Neural cell (in vitro differentiated cells): ENCODE measurements around the gene APOD. TPM values are rescaled to one million over a fixed set of nuclear protein-coding genes. Genes with fewer than 3 reads are reported as not detected.

Source experiments
- H2AFZ ChIP-seq: fragments of 200-600, 300-800 bp; sonication (generic), shearing (Covaris generic); 2 replicates; pipeline ENCODE4 v1.6.0; 2014; ENCODE audit warnings: low read depth, mild to moderate bottlenecking, antibody characterized with exemption, low read length, moderate library complexity
- H3F3A ChIP-seq: fragments of 200-600 bp; shearing (Covaris generic); 2 replicates; pipeline ENCODE4 v1.6.1; 2016; ENCODE audit warnings: mild to moderate bottlenecking, moderate library complexity, mixed read lengths, antibody characterized with exemption, low read length; ENCODE audit not compliant: insufficient read depth, poor library complexity, severe bottlenecking
- H3K27ac ChIP-seq: fragments of 200-600, 300-800 bp; sonication (generic), shearing (Covaris generic); 2 replicates; pipeline ENCODE4 v1.5.1; 2014; ENCODE audit warnings: mild to moderate bottlenecking, low read length, moderate library complexity
- H3K27me3 ChIP-seq: fragments of 300-800, 200-600 bp; sonication (generic), shearing (Covaris generic); 2 replicates; pipeline ENCODE4 v1.6.0; 2014; ENCODE audit warnings: mild to moderate bottlenecking, low read depth, low read length, moderate library complexity; ENCODE audit not compliant: insufficient read depth
- H3K36me3 ChIP-seq: fragments of 300-800, 200-600 bp; sonication (generic), shearing (Covaris generic); 2 replicates; pipeline ENCODE4 v1.5.1; 2014; ENCODE audit warnings: mild to moderate bottlenecking, antibody characterized with exemption, low read length, moderate library complexity; ENCODE audit not compliant: insufficient read depth
- H3K4me2 ChIP-seq: fragments of 300-800, 200-600 bp; sonication (generic), shearing (Covaris generic); 2 replicates; pipeline ENCODE4 v1.6.0; 2014; ENCODE audit warnings: mild to moderate bottlenecking, low read length
- H3K4me3 ChIP-seq: fragments of 300-800, 200-600 bp; sonication (generic), shearing (Covaris generic); 2 replicates; pipeline ENCODE4 v1.5.1; 2014; ENCODE audit warnings: mild to moderate bottlenecking, low read length, moderate library complexity
- H3K79me2 ChIP-seq: fragments of 200-600 bp; shearing (Covaris generic); replicated peaks from 2 replicates; pipeline ENCODE4 v1.6.0; 2014; ENCODE audit warnings: mild to moderate bottlenecking, low read length, moderate library complexity; ENCODE audit not compliant: insufficient read depth
- H3K9ac ChIP-seq: fragments of 300-800, 200-600 bp; sonication (generic), shearing (Covaris generic); 2 replicates; pipeline ENCODE4 v1.6.1; 2016; ENCODE audit warnings: mild to moderate bottlenecking, low read length, mixed read lengths
- H3K9me2 ChIP-seq: fragments of 200-600 bp; shearing (Covaris generic); 2 replicates; pipeline ENCODE4 v1.6.1; 2016; ENCODE audit warnings: mild to moderate bottlenecking, low read length, mixed read lengths; ENCODE audit not compliant: insufficient read depth
- H3K9me3 ChIP-seq: fragments of 200-600, 300-800 bp; sonication (generic), shearing (Covaris generic); 2 replicates; pipeline ENCODE4 v1.6.1; 2016; ENCODE audit warnings: mild to moderate bottlenecking, mixed run types, low read length, moderate library complexity, mixed read lengths
- H4K20me1 ChIP-seq: fragments of 200-600 bp; shearing (Covaris generic); 2 replicates; pipeline ENCODE4 v1.6.1; 2016; ENCODE audit warnings: mild to moderate bottlenecking, mixed run types; ENCODE audit not compliant: insufficient read depth
- EP300 ChIP-seq: fragments of 450-650 bp; conservative IDR thresholded peaks from 2 replicates; pipeline ENCODE4 v1.6.1; 2014; ENCODE audit warnings: antibody characterized with exemption, mild to moderate bottlenecking, moderate library complexity; ENCODE audit not compliant: poor library complexity, severe bottlenecking
- EZH2 ChIP-seq: fragments of 200-600, 300-800 bp; shearing (Covaris generic), sonication (generic); IDR thresholded peaks from 2 replicates; pipeline ENCODE4 v1.6.1; 2014; ENCODE audit warnings: antibody characterized with exemption, low read length, borderline replicate concordance, mild to moderate bottlenecking; ENCODE audit not compliant: insufficient read depth, poor library complexity, severe bottlenecking
- MXI1 ChIP-seq: fragments of 450-650 bp; conservative IDR thresholded peaks from 2 replicates; pipeline ENCODE4 v1.6.1; 2014; ENCODE audit warnings: antibody characterized with exemption, mild to moderate bottlenecking; ENCODE audit not compliant: poor library complexity, severe bottlenecking
- POLR2AphosphoS5 ChIP-seq: IDR thresholded peaks from 2 replicates; pipeline ENCODE4 v1.6.1; 2012
- RAD21 ChIP-seq: fragments of 450-650 bp; conservative IDR thresholded peaks from 2 replicates; pipeline ENCODE4 v1.6.1; 2014; ENCODE audit warnings: antibody characterized with exemption, mild to moderate bottlenecking, moderate library complexity
- SMC3 ChIP-seq: fragments of 450-650 bp; conservative IDR thresholded peaks from 2 replicates; pipeline ENCODE4 v1.6.1; 2014; ENCODE audit warnings: antibody characterized with exemption, mild to moderate bottlenecking, moderate library complexity; ENCODE audit not compliant: poor library complexity
- TAF1 ChIP-seq: IDR thresholded peaks from 2 replicates; pipeline ENCODE4 v1.6.1; 2012; ENCODE audit warnings: low read depth
- polyA plus RNA-seq: library from polyadenylated mRNA; depleted of rRNA; stranded (reverse); fragments of >200 nt; gene quantifications from 2 replicates; pipeline ENCODE4 v1.2.3, GENCODE V29; 2014
- TF ChIP-seq, protein P1 (sequence below): fragments of 450-650 bp; IDR thresholded peaks from 2 replicates; pipeline ENCODE4 v1.5.1; 2014; ENCODE audit warnings: antibody characterized with exemption, mild to moderate bottlenecking, moderate library complexity; ENCODE audit not compliant: poor library complexity, severe bottlenecking
- TF ChIP-seq, protein P2 (sequence below): IDR thresholded peaks from 2 replicates; pipeline ENCODE4 v1.6.1; 2012; ENCODE audit warnings: borderline replicate concordance

Gene APOD
- polyA plus RNA-seq, 1 donor from 2014 or later: not detected

DNA sequence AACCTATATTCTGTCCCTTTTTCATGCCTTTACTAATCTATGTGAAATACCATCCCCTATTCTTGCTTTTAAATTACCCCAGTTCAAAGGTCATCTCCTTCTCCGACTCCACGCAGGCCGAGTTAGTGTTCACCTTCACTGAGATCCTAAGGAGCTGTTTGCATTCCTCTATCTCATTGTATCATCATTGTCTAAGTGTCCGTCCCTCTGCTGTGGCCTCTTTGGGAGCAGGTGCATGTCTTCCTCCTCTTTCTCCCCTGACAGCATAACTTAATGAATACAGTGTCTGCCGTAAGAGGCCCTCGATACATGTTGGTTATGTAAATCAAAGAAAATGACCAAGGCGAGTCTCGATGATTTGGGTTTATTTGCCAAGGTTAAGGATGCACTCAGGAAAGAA is 35.7 kb downstream of the APOD start:
- H4K20me1 ChIP-seq: no peaks in the 10 kb centered on the region
- no peaks in the 10 kb centered on the region for H3K9me3 ChIP-seq
- H2AFZ ChIP-seq: no peak overlapping the region
- H3K27ac ChIP-seq: no peak overlapping the region
- no peak overlapping the region for H3K4me3 ChIP-seq
- no peak overlapping the region for H3K4me2 ChIP-seq
- no peaks in the 10 kb centered on the region for H3K79me2 ChIP-seq
- no peaks in the 10 kb centered on the region for H3K27me3 ChIP-seq
- TF ChIP-seq POLR2AphosphoS5 (no peak), SMC3 (no peak), RAD21 (no peak), MXI1 (no peak), EP300 (no peak), EZH2 (no peak), TAF1 (no peak)
- TF ChIP-seq, protein P1, sequence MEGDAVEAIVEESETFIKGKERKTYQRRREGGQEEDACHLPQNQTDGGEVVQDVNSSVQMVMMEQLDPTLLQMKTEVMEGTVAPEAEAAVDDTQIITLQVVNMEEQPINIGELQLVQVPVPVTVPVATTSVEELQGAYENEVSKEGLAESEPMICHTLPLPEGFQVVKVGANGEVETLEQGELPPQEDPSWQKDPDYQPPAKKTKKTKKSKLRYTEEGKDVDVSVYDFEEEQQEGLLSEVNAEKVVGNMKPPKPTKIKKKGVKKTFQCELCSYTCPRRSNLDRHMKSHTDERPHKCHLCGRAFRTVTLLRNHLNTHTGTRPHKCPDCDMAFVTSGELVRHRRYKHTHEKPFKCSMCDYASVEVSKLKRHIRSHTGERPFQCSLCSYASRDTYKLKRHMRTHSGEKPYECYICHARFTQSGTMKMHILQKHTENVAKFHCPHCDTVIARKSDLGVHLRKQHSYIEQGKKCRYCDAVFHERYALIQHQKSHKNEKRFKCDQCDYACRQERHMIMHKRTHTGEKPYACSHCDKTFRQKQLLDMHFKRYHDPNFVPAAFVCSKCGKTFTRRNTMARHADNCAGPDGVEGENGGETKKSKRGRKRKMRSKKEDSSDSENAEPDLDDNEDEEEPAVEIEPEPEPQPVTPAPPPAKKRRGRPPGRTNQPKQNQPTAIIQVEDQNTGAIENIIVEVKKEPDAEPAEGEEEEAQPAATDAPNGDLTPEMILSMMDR: no peak
- TF ChIP-seq, protein P2, sequence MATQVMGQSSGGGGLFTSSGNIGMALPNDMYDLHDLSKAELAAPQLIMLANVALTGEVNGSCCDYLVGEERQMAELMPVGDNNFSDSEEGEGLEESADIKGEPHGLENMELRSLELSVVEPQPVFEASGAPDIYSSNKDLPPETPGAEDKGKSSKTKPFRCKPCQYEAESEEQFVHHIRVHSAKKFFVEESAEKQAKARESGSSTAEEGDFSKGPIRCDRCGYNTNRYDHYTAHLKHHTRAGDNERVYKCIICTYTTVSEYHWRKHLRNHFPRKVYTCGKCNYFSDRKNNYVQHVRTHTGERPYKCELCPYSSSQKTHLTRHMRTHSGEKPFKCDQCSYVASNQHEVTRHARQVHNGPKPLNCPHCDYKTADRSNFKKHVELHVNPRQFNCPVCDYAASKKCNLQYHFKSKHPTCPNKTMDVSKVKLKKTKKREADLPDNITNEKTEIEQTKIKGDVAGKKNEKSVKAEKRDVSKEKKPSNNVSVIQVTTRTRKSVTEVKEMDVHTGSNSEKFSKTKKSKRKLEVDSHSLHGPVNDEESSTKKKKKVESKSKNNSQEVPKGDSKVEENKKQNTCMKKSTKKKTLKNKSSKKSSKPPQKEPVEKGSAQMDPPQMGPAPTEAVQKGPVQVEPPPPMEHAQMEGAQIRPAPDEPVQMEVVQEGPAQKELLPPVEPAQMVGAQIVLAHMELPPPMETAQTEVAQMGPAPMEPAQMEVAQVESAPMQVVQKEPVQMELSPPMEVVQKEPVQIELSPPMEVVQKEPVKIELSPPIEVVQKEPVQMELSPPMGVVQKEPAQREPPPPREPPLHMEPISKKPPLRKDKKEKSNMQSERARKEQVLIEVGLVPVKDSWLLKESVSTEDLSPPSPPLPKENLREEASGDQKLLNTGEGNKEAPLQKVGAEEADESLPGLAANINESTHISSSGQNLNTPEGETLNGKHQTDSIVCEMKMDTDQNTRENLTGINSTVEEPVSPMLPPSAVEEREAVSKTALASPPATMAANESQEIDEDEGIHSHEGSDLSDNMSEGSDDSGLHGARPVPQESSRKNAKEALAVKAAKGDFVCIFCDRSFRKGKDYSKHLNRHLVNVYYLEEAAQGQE: no peak
- no peak overlapping the region for H3K9ac ChIP-seq
- no peaks in the 10 kb centered on the region for H3F3A ChIP-seq
- H3K36me3 ChIP-seq: no peaks in the 10 kb centered on the region
- H3K9me2 ChIP-seq: no peaks in the 10 kb centered on the region

DNA sequence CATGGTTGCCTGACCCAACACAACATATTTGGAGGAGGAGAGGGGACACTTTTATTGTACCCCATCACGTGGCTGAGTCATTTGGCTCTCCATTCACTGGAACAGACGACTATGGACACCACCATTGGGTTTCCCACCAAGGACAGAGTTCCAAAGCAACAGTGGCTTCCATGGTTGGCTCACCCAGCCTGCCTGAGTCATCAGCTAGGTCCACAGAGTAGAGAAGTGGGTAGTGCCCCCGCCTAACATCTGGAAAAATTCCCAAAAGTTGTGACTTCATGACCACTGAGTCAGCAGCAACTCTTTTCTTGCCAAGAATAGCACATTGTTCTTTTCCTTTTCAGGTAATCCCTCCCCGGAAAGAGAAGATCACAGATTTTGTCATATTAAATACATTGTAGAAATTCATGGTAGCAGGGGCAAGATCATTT is 37.6 kb downstream of the APOD start:
- no peak overlapping the region for H3K4me3 ChIP-seq
- H3K27me3 ChIP-seq: no peaks in the 10 kb centered on the region
- H3F3A ChIP-seq: no peaks in the 10 kb centered on the region
- H3K4me2 ChIP-seq: no peak overlapping the region
- H3K27ac ChIP-seq: no peak overlapping the region
- no peaks in the 10 kb centered on the region for H3K9me2 ChIP-seq
- H2AFZ ChIP-seq: no peak overlapping the region
- no peaks in the 10 kb centered on the region for H3K9me3 ChIP-seq
- H3K36me3 ChIP-seq: no peaks in the 10 kb centered on the region
- TF ChIP-seq SMC3 (no peak), EZH2 (no peak), TAF1 (no peak), MXI1 (no peak), EP300 (no peak), RAD21 (no peak), POLR2AphosphoS5 (no peak)
- TF ChIP-seq, protein P1: no peak
- TF ChIP-seq, protein P2: no peak
- peaks cover 15% of the 10 kb centered on the region for H3K79me2 ChIP-seq
- H3K9ac ChIP-seq: no peak overlapping the region
- H4K20me1 ChIP-seq: no peaks in the 10 kb centered on the region
